ENCODE data around the gene NFYC. TPM values are rescaled to one million over a fixed set of nuclear protein-coding genes. Genes with fewer than 3 reads are reported as not detected.

The NFYC gene
- total RNA-seq, 2 experiments from 2014 or later, result 85.7 to 99.2 TPM

DNA sequence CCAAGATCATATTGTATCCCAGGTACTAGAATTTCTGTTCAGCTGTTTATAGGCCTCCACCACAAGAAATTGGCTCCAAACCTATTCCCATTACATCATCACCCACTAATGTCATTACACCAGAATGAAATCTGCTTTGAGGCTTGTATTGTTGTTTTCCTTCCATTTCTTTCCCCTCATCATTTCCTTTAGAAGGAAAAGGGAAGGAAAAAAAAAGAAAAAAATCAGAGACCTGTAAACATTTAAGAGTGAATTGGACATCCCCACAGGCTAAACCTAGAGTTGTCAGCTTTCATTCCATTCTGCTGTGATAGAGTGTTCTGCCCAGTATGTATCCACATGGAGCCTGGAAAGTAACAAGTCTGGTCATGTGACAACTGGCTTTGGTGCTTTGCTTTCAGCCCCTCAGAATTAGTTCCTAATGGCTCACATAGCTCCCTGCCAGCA lies 44.6 kb downstream of the NFYC start:
- Mint-ChIP-seq H3K27me3 (no peaks in the 10 kb centered on the region), H3K9me3 (no peaks in the 10 kb centered on the region), H3K4me3 (no peak overlapping the region), H3K4me1 (peaks cover 21% of the 10 kb centered on the region), H3K27ac (no peak overlapping the region), H3K36me3 (ENCODE audit: low read depth) (peaks cover 38% of the 10 kb centered on the region)
- DNase-seq, result no peak
- POLR2A ChIA-PET, result no interaction called here
- CTCF ChIA-PET, result interaction anchor here (1.8 kb wide), 1 partner anchor 9 kb away, joined by 10 read pairs; no protein-coding TSS in a partner anchor

DNA sequence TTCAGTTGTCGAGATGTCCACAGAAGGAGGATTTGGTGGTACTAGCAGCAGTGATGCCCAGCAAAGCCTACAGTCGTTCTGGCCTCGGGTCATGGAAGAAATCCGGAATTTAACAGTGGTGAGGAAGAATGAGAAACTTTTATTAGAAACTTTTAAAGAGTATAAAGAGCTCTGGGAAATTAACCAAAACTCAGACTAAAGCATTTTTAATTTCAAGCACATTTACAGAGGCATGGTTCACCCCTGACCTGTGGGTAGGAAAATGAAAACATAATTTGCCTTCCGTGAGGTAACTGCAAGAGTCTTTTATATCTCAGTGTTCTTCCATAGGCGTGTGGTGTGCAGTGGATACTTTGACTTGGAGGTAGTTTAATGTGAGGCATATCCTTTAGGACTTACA lies 47.3 kb downstream of the NFYC start:
- no peak for DNase-seq
- Mint-ChIP-seq H3K4me3 (no peak overlapping the region), H3K4me1 (peaks cover 23% of the 10 kb centered on the region), H3K9me3 (no peaks in the 10 kb centered on the region), H3K27me3 (no peaks in the 10 kb centered on the region), H3K27ac (no peak overlapping the region), H3K36me3 (ENCODE audit: low read depth) (peaks cover 55% of the 10 kb centered on the region)
- ChIA-PET CTCF (interaction anchor here (1.7 kb wide), 1 partner anchor 28 kb away, joined by 4 read pairs; no protein-coding TSS in a partner anchor), POLR2A (no interaction called here)

DNA sequence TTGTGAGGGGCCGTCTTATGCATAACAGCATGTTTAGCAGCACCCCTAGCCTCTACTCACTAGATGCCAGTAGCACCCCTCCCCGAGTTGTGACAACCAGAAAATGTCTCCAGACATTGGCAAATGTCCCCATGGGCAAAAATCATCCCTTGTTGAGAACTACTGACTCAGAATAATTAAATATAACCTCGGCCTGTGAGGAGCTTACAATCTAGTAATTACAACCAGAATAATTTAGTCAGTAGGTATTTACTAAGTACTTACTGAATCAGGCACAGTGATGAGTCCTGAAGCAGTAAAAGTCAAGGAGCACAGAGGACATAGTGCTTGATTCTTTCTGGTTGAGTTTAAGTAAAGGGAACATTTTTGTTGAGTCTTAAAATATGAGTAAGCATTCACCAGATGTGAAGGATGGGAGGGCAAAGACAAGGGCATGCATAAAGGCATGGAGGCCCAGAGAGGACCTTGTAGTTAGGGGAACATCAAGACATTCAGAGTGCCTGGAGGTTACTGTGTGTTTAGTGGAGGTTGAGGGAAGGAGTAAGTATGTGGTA lies 48.0 kb downstream of the NFYC start:
- no peak for DNase-seq
- POLR2A ChIA-PET, result no interaction called here
- Mint-ChIP-seq H3K4me1 (peaks cover 25% of the 10 kb centered on the region), H3K4me3 (no peak overlapping the region), H3K9me3 (no peaks in the 10 kb centered on the region), H3K27ac (peak overlapping the region; percentile 31), H3K27me3 (no peaks in the 10 kb centered on the region), H3K36me3 (ENCODE audit: low read depth) (peaks cover 59% of the 10 kb centered on the region)
- CTCF ChIA-PET, result interaction anchor here (1.7 kb wide), 1 partner anchor 27 kb away, joined by 4 read pairs; no protein-coding TSS in a partner anchor

DNA sequence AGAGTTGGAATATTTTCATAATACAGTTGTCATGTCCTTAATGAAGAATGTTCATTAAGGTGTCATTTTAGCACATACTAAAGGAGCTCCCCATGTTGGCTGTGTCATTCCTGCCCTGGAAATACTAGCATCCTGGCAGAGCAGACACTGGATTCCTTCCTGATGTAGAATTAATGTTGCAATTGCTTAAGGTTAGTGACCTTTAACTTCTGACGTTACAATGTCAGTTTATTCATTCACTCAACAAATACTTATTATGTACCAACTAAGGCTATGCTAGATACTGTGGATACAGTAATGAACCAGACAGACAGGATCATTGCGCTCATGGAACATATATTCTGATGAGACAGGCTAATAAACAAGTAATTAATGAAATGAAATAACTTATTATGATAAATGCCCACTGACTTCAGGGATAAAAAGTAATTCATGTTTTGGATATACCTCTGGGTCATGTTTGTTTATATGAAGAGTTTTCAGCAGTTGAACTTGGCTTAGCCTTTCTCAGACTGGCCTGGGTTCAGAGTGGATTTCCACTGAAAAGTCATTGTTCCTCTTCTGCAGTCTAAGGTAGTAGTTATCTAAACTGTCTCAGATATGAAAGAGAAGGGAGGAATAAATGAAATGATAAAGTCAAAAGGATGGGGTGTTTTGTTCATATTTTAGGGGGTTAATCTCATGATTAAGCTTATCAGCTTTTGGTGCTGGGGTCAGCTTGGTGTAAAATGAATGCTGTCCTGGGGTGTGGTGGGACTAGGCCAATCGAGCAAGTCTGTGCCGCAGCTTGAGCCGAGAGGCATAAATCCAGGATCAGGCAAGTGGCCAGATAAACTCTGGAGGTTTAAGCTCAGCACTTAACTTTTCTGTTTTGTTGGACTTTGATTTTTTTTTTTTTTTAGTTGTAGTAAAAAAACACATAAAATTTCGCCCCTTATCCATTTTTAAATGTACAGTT lies 48.8 kb downstream of the NFYC start:
- Mint-ChIP-seq H3K9me3 (no peaks in the 10 kb centered on the region), H3K27me3 (no peaks in the 10 kb centered on the region), H3K4me3 (no peak overlapping the region), H3K27ac (peak overlapping the region; percentile 31), H3K36me3 (ENCODE audit: low read depth) (peaks cover 65% of the 10 kb centered on the region), H3K4me1 (peaks cover 26% of the 10 kb centered on the region)
- CTCF ChIA-PET, result interaction anchor here (0.7 kb wide), 1 partner anchor 68 kb away, joined by 5 read pairs; no protein-coding TSS in a partner anchor
- no peak for DNase-seq
- POLR2A ChIA-PET, result interaction anchor here (0.6 kb wide), 1 partner anchor 558 kb away, joined by 3 read pairs; no protein-coding TSS in a partner anchor

DNA sequence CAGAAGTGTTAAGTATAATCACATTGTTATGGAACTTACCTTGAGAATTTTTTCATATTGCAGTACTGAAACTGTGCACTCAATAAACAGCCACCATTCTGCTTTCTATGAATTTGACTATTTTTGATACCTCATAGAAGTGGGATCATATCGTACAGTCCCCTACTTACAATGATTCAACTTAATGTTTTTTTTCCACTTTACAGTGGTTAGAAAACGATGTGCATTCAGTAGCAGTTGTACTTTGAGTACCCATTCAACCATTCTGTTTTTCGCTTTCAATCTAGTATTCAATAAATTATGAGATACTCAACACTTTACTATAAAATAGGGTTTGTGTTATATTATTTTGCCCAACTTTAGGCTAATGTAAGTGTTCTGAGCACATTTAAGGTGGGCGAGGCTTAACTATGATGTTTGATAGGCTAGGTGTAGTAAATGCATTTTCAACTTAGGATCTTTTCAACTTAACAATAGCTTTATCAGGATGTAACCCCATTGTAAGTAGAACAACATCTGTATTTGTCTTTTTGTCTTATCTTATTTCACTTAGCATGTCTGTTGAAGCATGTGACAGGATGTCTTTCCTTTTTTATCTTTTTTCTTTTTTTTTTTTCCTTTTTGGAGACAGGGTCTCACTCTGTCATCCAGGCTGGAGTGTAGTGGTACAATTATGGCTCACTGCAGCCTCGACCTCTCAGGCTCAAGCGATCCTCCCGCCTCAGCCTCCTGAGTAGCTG lies 49.7 kb downstream of the NFYC start:
- Mint-ChIP-seq H3K36me3 (ENCODE audit: low read depth) (peaks cover 72% of the 10 kb centered on the region), H3K27me3 (no peaks in the 10 kb centered on the region), H3K4me3 (no peak overlapping the region), H3K4me1 (peaks cover 34% of the 10 kb centered on the region), H3K27ac (peak overlapping the region; percentile 31), H3K9me3 (no peaks in the 10 kb centered on the region)
- ChIA-PET POLR2A (interaction anchor here (0.6 kb wide), 1 partner anchor 559 kb away, joined by 3 read pairs; no protein-coding TSS in a partner anchor), CTCF (interaction anchor here (0.6 to 1.0 kb wide), 4 partner anchors 15 to 69 kb away, joined by 3 to 5 read pairs (median 3); no protein-coding TSS in a partner anchor)
- DNase-seq, result no peak

DNA sequence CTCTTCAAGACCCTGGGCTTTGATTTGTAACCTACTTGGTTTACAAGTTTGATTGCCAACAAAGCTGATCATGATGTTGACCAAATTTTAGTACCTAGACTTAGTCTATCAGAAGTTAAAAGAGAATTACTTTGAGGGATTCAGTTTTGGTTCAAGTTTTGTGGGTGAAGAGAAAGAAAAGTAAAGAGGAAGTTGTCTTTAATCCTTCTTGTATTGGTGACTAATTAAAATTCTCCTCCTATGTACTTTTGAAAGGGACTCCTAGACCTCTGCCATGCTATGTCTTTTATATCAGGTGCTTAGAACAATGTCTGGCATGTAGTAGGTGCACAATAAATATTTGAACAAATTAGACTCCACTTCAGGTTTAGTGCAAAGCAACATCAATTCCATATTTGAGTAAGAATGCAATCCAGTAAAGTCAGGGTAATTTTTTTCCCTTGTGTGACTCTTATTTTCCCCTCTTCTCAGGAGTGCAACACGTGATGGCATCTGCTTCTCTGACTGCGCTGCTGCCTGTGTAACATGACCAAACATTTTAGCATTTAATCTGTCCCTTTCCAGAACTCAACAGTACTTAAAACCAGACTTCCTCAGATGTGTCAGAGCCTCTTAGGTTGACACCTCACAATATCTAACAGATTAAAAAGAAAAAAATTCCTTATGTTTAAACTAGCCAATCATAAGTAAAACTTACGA lies 51.0 kb downstream of the NFYC start:
- ChIA-PET CTCF (no interaction called here), POLR2A (no interaction called here)
- no peak for DNase-seq
- peaks cover 83% of the 10 kb centered on the region for H3K36me3 Mint-ChIP-seq (ENCODE audit: low read depth)
- H3K27ac Mint-ChIP-seq, result no peak overlapping the region
- no peak overlapping the region for H3K4me3 Mint-ChIP-seq
- H3K9me3 Mint-ChIP-seq, result no peaks in the 10 kb centered on the region
- peaks cover 34% of the 10 kb centered on the region for H3K4me1 Mint-ChIP-seq
- H3K27me3 Mint-ChIP-seq, result no peaks in the 10 kb centered on the region

DNA sequence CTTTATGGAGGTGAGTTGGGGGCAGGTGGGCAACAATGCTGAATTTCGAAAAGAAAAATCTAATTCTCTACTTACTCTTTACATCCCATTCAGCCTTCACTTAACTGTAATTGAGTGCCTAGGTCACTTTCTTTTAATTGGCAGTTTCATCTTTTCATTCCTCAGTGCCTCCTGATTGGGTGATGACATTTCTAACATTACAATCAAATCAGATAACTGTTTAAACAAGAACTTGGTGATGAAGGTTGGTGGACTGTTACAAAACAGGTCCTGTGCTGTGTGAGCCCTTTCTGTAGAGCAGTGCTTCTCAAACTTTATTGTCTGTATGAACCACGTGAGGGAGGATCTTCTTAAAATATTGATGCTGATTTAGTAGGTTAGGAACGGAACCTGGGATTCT lies 51.9 kb downstream of the NFYC start:
- no peak overlapping the region for H3K4me3 Mint-ChIP-seq
- CTCF ChIA-PET, result no interaction called here
- H3K9me3 Mint-ChIP-seq, result no peaks in the 10 kb centered on the region
- peaks cover 34% of the 10 kb centered on the region for H3K4me1 Mint-ChIP-seq
- POLR2A ChIA-PET, result no interaction called here
- H3K27me3 Mint-ChIP-seq, result no peaks in the 10 kb centered on the region
- no peak overlapping the region for H3K27ac Mint-ChIP-seq
- peaks cover 85% of the 10 kb centered on the region for H3K36me3 Mint-ChIP-seq (ENCODE audit: low read depth)
- DNase-seq, result no peak

DNA sequence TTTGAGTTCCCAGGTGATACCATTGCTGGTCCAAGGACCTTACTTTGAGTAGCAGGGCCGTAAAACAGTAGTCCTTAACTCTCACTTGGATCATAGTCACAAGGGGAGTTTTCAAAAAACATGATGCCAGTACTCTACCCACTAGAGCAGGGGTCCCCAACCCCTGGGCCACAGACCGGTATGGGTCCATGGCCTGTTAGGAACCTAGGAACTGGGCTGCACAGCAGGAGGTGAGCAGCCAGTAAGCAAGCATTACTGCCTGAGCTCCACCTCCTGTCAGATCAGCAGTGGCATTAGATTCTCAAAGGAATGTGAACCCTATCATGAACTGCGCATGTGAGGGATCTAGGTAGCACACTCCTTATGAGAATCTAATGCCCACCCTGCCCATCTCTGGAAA lies 52.4 kb downstream of the NFYC start:
- DNase-seq, result no peak
- Mint-ChIP-seq H3K36me3 (ENCODE audit: low read depth) (peaks cover 85% of the 10 kb centered on the region), H3K4me1 (peaks cover 34% of the 10 kb centered on the region), H3K9me3 (no peaks in the 10 kb centered on the region), H3K27me3 (no peaks in the 10 kb centered on the region), H3K27ac (no peak overlapping the region), H3K4me3 (no peak overlapping the region)
- ChIA-PET POLR2A (no interaction called here), CTCF (no interaction called here)

DNA sequence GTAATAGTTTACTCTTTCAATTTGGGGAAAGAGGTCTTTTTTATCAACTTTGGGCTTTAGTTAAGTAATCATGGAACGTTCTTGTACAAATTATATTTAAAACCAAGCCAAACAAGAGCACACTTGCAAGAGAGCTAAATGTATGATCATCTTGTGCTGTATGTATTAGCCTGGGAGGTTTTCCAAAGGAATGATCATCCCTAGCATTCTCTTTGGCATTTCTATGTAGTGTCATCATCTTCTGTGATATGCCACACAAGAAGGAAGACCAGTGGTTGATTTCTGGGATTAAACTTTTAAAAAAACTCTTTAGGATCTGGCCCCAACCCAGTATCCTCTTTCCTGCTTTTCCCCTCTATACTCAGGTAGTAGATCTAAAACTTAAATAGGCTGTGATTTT lies 53.7 kb downstream of the NFYC start:
- peaks cover 30% of the 10 kb centered on the region for H3K4me1 Mint-ChIP-seq
- no peaks in the 10 kb centered on the region for H3K9me3 Mint-ChIP-seq
- ChIA-PET CTCF (interaction anchor here (1.1 kb wide), 1 partner anchor 35 kb away, joined by 3 read pairs; no protein-coding TSS in a partner anchor), POLR2A (no interaction called here)
- DNase-seq, result no peak
- no peak overlapping the region for H3K27ac Mint-ChIP-seq
- no peaks in the 10 kb centered on the region for H3K27me3 Mint-ChIP-seq
- peaks cover 84% of the 10 kb centered on the region for H3K36me3 Mint-ChIP-seq (ENCODE audit: low read depth)
- H3K4me3 Mint-ChIP-seq, result no peak overlapping the region

DNA sequence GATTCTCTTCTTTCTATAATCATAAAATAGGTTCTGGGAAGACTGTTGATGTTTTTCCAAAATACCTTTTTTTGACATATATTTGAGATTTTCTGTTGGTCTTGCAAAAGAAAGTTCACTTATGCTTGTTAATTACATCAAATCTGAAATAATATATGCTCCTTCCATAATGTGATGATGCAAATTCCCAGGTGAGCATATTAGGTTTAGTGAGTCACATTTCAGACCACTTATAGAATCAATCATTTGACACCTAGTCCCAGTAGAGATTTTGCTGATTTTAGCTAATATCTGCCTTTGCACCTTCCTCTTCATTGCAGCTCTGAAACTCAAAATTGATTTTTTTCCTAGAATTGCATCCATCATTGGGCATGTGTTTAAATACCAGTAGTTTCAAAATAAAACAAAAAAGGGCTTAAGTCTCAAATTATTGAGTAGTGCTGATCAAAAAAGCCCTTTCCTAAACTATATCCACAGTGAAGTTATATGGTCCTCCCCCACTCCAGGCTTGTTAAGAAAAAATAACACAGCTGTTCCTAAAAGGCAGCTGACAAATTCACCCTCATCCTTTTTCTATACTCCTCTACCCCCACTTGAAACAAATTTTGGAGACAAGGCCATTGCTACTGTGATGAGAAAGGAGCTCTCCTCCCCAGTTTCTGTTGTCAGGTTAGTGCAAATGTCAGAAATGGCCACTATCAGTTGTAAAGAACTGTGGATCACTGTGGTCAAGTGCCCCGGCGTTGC lies 55.0 kb downstream of the NFYC start:
- Mint-ChIP-seq H3K4me1 (peaks cover 29% of the 10 kb centered on the region), H3K27me3 (no peaks in the 10 kb centered on the region), H3K36me3 (ENCODE audit: low read depth) (peaks cover 80% of the 10 kb centered on the region), H3K4me3 (no peak overlapping the region), H3K9me3 (no peaks in the 10 kb centered on the region), H3K27ac (no peak overlapping the region)
- ChIA-PET POLR2A (no interaction called here), CTCF (interaction anchor here (1.0 to 2.3 kb wide), 3 partner anchors 10 to 26 kb away, joined by 3 to 7 read pairs (median 3); no protein-coding TSS in a partner anchor)
- no peak for DNase-seq

DNA sequence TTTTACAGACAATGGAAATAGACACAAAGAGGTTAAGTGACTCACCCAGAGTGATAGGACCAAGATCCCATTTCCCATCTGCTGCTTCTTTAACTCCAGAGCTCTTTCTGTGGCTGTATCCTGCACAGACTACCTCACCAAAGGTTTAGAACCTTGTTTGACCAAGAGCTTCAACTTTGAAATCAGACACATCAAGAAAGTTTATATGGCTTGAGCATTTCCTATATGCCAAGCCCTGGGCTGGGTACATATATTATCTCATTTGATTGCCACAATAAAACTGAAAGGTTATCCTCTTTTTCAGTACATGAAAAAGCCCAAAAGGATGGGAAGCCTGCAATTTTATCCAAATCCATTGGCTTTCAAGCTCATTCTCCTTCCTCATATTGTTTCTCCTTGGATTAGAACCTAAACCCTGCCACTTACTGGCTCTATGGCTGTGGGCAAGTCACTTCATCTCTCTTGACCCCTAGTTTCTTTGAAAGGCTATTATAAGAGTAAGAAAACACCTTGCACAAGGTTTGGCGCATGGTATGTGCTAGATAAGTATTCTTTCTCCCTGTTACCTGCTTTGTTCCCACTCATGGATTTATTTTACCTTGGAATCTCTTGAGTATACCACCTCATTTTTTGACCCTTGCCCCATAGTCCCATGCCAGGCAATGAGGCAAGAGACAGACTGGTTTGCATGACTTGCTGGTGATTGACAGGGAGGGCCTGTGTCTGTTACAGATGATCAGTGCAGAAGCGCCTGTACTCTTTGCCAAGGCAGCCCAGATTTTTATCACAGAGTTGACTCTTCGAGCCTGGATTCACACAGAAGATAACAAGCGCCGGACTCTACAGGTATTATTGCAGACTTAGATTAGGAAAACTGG lies 57.6 kb downstream of the NFYC start:
- H3K36me3 Mint-ChIP-seq (ENCODE audit: low read depth), result peaks cover 75% of the 10 kb centered on the region
- DNase-seq, result no peak
- H3K4me1 Mint-ChIP-seq, result peaks cover 33% of the 10 kb centered on the region
- no peak overlapping the region for H3K27ac Mint-ChIP-seq
- no peak overlapping the region for H3K4me3 Mint-ChIP-seq
- CTCF ChIA-PET, result interaction anchor here (1.2 kb wide), 1 partner anchor 9 kb away, joined by 6 read pairs; no protein-coding TSS in a partner anchor
- H3K27me3 Mint-ChIP-seq, result no peaks in the 10 kb centered on the region
- no peaks in the 10 kb centered on the region for H3K9me3 Mint-ChIP-seq
- POLR2A ChIA-PET, result no interaction called here
